Suprapubic skin (tissue), 3 donors: Measurements from ENCODE around the gene HIVEP1.

Experiments used
- POLR2AphosphoS5 ChIP-seq, 3 donors: sonication (generic); formaldehyde crosslinking; IDR thresholded peaks; one replicate each; pipeline ENCODE4 v1.6.1; 2017; ENCODE audit warnings: antibody characterized with exemption in 3 of 3
- TF ChIP-seq, protein P1 (sequence below), 2 donors: fragments of 200-600 bp in 1 of 2; fragments of 450-650 bp in 1 of 2; sonication (generic) in 1 of 2; IDR thresholded peaks; one replicate each; pipeline ENCODE4 v1.5.1; 2016 to 2019; ENCODE audit warnings: antibody characterized with exemption in 2 of 2, mild to moderate bottlenecking in 1 of 2, moderate library complexity in 1 of 2

DNA sequence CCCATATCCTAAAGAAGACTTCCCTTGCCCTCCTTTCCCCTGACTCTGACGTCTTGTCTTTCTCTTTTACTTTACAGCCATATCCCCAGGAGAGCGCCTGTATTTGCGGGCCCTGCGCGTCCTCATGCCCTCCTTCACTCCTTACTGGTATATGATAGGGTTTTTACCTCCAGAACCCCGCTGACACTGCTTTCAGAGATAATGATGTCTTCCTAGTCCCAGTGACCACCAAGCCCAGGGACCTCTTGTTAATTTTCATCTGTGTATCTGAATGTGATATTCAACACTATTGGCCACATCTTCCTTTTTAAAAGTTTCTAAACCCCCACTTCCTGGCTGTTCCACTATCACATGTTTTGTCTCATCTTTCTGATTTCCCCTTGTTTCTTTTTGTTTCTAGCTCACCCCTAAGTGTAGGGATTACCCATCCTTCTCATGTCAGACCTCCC lies 102.0 kb downstream of the HIVEP1 start:
- TF ChIP-seq, protein P1, sequence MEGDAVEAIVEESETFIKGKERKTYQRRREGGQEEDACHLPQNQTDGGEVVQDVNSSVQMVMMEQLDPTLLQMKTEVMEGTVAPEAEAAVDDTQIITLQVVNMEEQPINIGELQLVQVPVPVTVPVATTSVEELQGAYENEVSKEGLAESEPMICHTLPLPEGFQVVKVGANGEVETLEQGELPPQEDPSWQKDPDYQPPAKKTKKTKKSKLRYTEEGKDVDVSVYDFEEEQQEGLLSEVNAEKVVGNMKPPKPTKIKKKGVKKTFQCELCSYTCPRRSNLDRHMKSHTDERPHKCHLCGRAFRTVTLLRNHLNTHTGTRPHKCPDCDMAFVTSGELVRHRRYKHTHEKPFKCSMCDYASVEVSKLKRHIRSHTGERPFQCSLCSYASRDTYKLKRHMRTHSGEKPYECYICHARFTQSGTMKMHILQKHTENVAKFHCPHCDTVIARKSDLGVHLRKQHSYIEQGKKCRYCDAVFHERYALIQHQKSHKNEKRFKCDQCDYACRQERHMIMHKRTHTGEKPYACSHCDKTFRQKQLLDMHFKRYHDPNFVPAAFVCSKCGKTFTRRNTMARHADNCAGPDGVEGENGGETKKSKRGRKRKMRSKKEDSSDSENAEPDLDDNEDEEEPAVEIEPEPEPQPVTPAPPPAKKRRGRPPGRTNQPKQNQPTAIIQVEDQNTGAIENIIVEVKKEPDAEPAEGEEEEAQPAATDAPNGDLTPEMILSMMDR (IDR thresholded peaks at IDR 0.05) = no peak
- no peak for TF ChIP-seq POLR2AphosphoS5 (IDR thresholded peaks at IDR 0.05)
